ENCODE data around the gene CCDC28B. TPM values are rescaled to one million over a fixed set of nuclear protein-coding genes. Genes with fewer than 3 reads are reported as not detected.

Gene CCDC28B
- polyA plus RNA-seq, 1 of the 3 experiments (the other 2 are of a cell fraction): 26.3 TPM

DNA sequence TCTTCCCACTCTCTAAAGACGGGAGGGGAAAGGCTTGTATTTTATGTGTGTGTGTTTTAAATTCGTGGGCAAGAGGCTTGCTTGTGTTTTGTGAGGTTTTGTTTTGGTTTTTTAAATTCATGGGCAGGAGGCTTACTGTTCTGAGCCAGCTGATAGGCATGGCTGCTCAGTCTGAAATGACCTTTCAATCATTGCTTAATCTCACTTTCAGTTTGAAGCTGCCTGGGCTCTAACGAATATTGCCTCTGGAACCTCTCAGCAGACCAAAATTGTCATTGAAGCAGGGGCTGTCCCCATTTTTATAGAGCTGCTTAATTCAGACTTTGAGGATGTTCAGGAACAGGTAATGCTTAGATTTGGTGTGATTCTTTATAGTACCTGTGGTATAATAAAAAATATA lies 41.2 kb upstream of the CCDC28B start:
- POLR2A ChIA-PET: no interaction called here

More for the DNA sequence above, 41.2 kb upstream of the CCDC28B start:
- no peak for DNase-seq
- CTCF ChIA-PET: no interaction called here
- Histone ChIP-seq H3K79me2 (ENCODE audit: insufficient read depth) (peaks cover 16% of the 10 kb centered on the region; the same call in 1 of the 2 replicates), H3K9me2 (no peaks in the 10 kb centered on the region), H3F3A (replicated peaks; ENCODE audit: insufficient read depth) (no peaks in the 10 kb centered on the region), H3K36me3 (replicated peaks in 1 of 2; ENCODE audit: control insufficient read depth in 1 of 2, insufficient read depth in 2 of 2, low read length in 1 of 2) (peaks cover 59 to 85% of the 10 kb centered on the region in 2 experiments), H3K9me3 (no peaks in the 10 kb centered on the region), H3K4me3 (ENCODE audit: low read depth in 2 of 2, low read length in 1 of 2) (no peak overlapping the region), H3K27me3 (ENCODE audit: insufficient read depth) (no peaks in the 10 kb centered on the region), H2AFZ (ENCODE audit: low read depth) (no peak overlapping the region), H3K4me1 (ENCODE audit: control insufficient read depth in 1 of 2, insufficient read depth in 2 of 2, low read depth in 1 of 2, low read length in 1 of 2) (no peaks in the 10 kb centered on the region), H4K20me1 (ENCODE audit: insufficient read depth) (no peaks in the 10 kb centered on the region), H3K9ac (no peak overlapping the region), H3K4me2 (no peak overlapping the region), H3K27ac (ENCODE audit: low read depth in 2 of 2, low read length in 1 of 2) (no peak overlapping the region)
- WGBS (ENCODE audit: low lambda C conversion rate): 90% methylated on average over 3 of the region's 3 CpGs
- TF ChIP-seq, protein P1, sequence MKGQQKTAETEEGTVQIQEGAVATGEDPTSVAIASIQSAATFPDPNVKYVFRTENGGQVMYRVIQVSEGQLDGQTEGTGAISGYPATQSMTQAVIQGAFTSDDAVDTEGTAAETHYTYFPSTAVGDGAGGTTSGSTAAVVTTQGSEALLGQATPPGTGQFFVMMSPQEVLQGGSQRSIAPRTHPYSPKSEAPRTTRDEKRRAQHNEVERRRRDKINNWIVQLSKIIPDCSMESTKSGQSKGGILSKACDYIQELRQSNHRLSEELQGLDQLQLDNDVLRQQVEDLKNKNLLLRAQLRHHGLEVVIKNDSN (IDR thresholded peaks at IDR 0.05; ENCODE audit: borderline replicate concordance, low read depth): no peak
- no peak for TF ChIP-seq YY1 (IDR thresholded peaks at IDR 0.05; ENCODE audit: low read depth)
- TF ChIP-seq FOXM1 (IDR thresholded peaks at IDR 0.05; ENCODE audit: low read depth): no peak
- TF ChIP-seq EP300 (IDR thresholded peaks at IDR 0.05; ENCODE audit: borderline replicate concordance in 1 of 2, low read depth in 1 of 2, low read length in 1 of 2): no peak
- no peak for TF ChIP-seq TEAD4 (IDR thresholded peaks at IDR 0.05; ENCODE audit: borderline replicate concordance, insufficient read depth)
- TF ChIP-seq MXI1 (IDR thresholded peaks at IDR 0.05; ENCODE audit: low read depth, low read length): no peak
- TF ChIP-seq JUND (IDR thresholded peaks at IDR 0.05): no peak
- TF ChIP-seq IRF3 (IDR thresholded peaks at IDR 0.05; ENCODE audit: low read depth, low read length): no peak
- TF ChIP-seq GATA2 (CRISPR knock-in tag; IDR thresholded peaks at IDR 0.05): no peak
- no peak for TF ChIP-seq FOSL2 (IDR thresholded peaks at IDR 0.05; ENCODE audit: borderline replicate concordance, low read depth)
- no peak for TF ChIP-seq REST (IDR thresholded peaks at IDR 0.05; ENCODE audit: low read depth, low read length)
- no peak for TF ChIP-seq SMC3 (IDR thresholded peaks at IDR 0.05; ENCODE audit: low read depth, low read length)
- TF ChIP-seq FOXJ3 (CRISPR knock-in tag; IDR thresholded peaks at IDR 0.05): no peak

Data from SK-N-SH (cell line).